Measurements from ENCODE around the gene SLC34A1. TPM values are rescaled to one million over a fixed set of nuclear protein-coding genes. Genes with fewer than 3 reads are reported as not detected.

Gene SLC34A1
- total and polyA plus RNA-seq, 2 of the 4 experiments (the other 2 are of a cell fraction), result not detected

GRCh38 chr5:177350776-177351391 lies 33.4 kb upstream of the SLC34A1 start:
- Histone ChIP-seq H2AFZ (replicated peaks; ENCODE audit: low read length, poor library complexity) (peak overlapping the region; percentile 99), H3K9ac (ENCODE audit: low read depth, low read length) (peak overlapping the region; percentile 78), H2BK15ac (ENCODE audit: low read depth, low read length) (no peak overlapping the region), H3K18ac (ENCODE audit: low read depth, low read length) (peak overlapping the region; percentile 7; the same call in 1 of the 2 replicates), H3K23ac (ENCODE audit: low read depth, low read length) (peak overlapping the region; percentile 57), H2BK5ac (ENCODE audit: low read depth, low read length, poor library complexity, severe bottlenecking) (peak overlapping the region; percentile 93), H3K9me1 (ENCODE audit: insufficient read depth, low read length) (peaks cover 10% of the 10 kb centered on the region; the same call in 1 of the 2 replicates), H4K5ac (ENCODE audit: low read depth, low read length) (peak overlapping the region; percentile 79), H3K27ac (ENCODE audit: insufficient read depth, low read length) (peak overlapping the region; percentile 86), H4K91ac (ENCODE audit: insufficient read depth, low read depth, low read length) (peak overlapping the region; percentile 77), H3K14ac (replicated peaks; ENCODE audit: low read depth, low read length) (peak overlapping the region; percentile 95), H4K8ac (ENCODE audit: low read depth in 2 of 2, low read length in 2 of 2) (peak overlapping the region; percentile 99 to 100), H3K4me1 (ENCODE audit: control insufficient read depth, insufficient read depth, low read length) (peaks cover 24% of the 10 kb centered on the region), H2BK20ac (ENCODE audit: low read depth, low read length) (no peak overlapping the region), H3K4me2 (ENCODE audit: low read depth, low read length) (peak overlapping the region; percentile 98), H3K9me3 (ENCODE audit: control insufficient read depth, insufficient read depth, low read length) (peaks cover 2% of the 10 kb centered on the region; the same call in 1 of the 2 replicates), H3K36me3 (ENCODE audit: control insufficient read depth, insufficient read depth, low read length) (peaks cover 7% of the 10 kb centered on the region; the same call in 1 of the 2 replicates), H3K56ac (ENCODE audit: extremely low read depth, insufficient read depth, low read length) (peak overlapping the region; percentile 84), H4K20me1 (ENCODE audit: insufficient read depth, low read length) (peaks cover 12% of the 10 kb centered on the region), H3K4me3 (ENCODE audit: insufficient read depth, low read depth, low read length) (peak overlapping the region; percentile 63), H3K79me1 (ENCODE audit: low read depth in 1 of 2, low read length in 2 of 2) (peaks cover 37 to 40% of the 10 kb centered on the region in 2 experiments), H2BK120ac (ENCODE audit: low read depth, low read length) (no peak overlapping the region), H2AK5ac (ENCODE audit: low read depth, low read length) (peak overlapping the region; percentile 98), H2AK9ac (replicated peaks; ENCODE audit: low read depth, low read length, poor library complexity) (peak overlapping the region; percentile 95), H3K27me3 (ENCODE audit: control insufficient read depth, insufficient read depth, low read length) (peaks cover 2% of the 10 kb centered on the region; the same call in 1 of the 2 replicates), H3K4ac (ENCODE audit: low read depth, low read length) (peak overlapping the region; percentile 85)
- no peak for ATAC-seq (ENCODE audit: low read depth)
- dilution Hi-C loops (cut with HindIII; ENCODE audit: low sequenced_read_pairs, unreplicated experiment) (no loop called here), in situ Hi-C loops (cut with MboI; ENCODE audit: low sequenced_read_pairs) (no loop called here), intact Hi-C loops (cut with micrococcal nuclease) (no loop called here)
- CTCF ChIA-PET, result interaction anchor here (0.7 to 1.4 kb wide), 2 partner anchors 40 to 103 kb away, joined by 3 read pairs; no protein-coding TSS in a partner anchor
- POLR2A ChIA-PET (ENCODE audit: unreplicated experiment), result interaction anchor here (0.7 kb wide), 1 partner anchor 125 kb away, joined by 3 read pairs; no protein-coding TSS in a partner anchor
- WGBS, 2 experiments (ENCODE audit: extremely low coverage in 2 of 2, insufficient read length in 1 of 2), result 0% methylated on average over 1 of the region's 19 CpGs; no CpG with 5 or more reads in 1 of the 2 experiments
- TF ChIP-seq MXI1 (IDR thresholded peaks at IDR 0.05; ENCODE audit: borderline replicate concordance, low read depth, low read length) (no peak), RFX5 (IDR thresholded peaks at IDR 0.05; ENCODE audit: low read depth, low read length) (no peak), ELK1 (IDR thresholded peaks at IDR 0.05; ENCODE audit: borderline replicate concordance, low read depth, low read length) (no peak), POLR2A (IDR thresholded peaks at IDR 0.05; ENCODE audit: low read depth, low read length) (no peak)
- no peak for DNase-seq
- no TSS peak for BruUV-seq (replicated peaks)

Measured in IMR-90 (cell line).